22Rv1 (cell line): ENCODE data around the gene TMEM8B.

Experiments used
- ZFX ChIP-seq: fragments of 450-650 bp; IDR thresholded peaks from 2 replicates; pipeline ENCODE4 v1.6.1; 2017; ENCODE audit warnings: antibody characterized with exemption, borderline replicate concordance
- TF ChIP-seq, protein P1 (sequence below): fragments of 450-650 bp; IDR thresholded peaks from 2 replicates; pipeline ENCODE4 v1.5.1; 2017; ENCODE audit warnings: mild to moderate bottlenecking

GRCh38 chr9:35862328-35862727 lies 33.3 kb downstream of the TMEM8B start:
- TF ChIP-seq, protein P1, sequence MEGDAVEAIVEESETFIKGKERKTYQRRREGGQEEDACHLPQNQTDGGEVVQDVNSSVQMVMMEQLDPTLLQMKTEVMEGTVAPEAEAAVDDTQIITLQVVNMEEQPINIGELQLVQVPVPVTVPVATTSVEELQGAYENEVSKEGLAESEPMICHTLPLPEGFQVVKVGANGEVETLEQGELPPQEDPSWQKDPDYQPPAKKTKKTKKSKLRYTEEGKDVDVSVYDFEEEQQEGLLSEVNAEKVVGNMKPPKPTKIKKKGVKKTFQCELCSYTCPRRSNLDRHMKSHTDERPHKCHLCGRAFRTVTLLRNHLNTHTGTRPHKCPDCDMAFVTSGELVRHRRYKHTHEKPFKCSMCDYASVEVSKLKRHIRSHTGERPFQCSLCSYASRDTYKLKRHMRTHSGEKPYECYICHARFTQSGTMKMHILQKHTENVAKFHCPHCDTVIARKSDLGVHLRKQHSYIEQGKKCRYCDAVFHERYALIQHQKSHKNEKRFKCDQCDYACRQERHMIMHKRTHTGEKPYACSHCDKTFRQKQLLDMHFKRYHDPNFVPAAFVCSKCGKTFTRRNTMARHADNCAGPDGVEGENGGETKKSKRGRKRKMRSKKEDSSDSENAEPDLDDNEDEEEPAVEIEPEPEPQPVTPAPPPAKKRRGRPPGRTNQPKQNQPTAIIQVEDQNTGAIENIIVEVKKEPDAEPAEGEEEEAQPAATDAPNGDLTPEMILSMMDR, result no peak
- no peak for TF ChIP-seq ZFX
